Loucy (cell line): ENCODE measurements around the gene FAM98C.

Source experiments
- H2AFZ ChIP-seq: fragments of 200-600 bp; sonication (generic); 2 replicates; pipeline ENCODE4 v1.6.0; 2016; ENCODE audit warnings: antibody characterized with exemption, mild to moderate bottlenecking, low read length, moderate library complexity
- H3F3A ChIP-seq: fragments of 200-600 bp; 2 replicates; pipeline ENCODE4 v1.6.0; 2016; ENCODE audit warnings: antibody characterized with exemption, low read depth, mild to moderate bottlenecking
- H3K27me3 ChIP-seq: fragments of 200-600 bp; sonication (generic); 2 replicates; pipeline ENCODE4 v1.6.1; 2014; ENCODE audit warnings: low read length, mild to moderate bottlenecking; ENCODE audit not compliant: insufficient read depth, poor library complexity, severe bottlenecking
- H3K36me3 ChIP-seq: fragments of 200-600 bp; sonication (generic); 2 replicates; pipeline ENCODE4 v1.6.1; 2016; ENCODE audit warnings: low read length; ENCODE audit not compliant: insufficient read depth
- H3K4me1 ChIP-seq: fragments of 200-600 bp; sonication (generic); 2 replicates; pipeline ENCODE4 v1.5.1; 2014; ENCODE audit warnings: low read length, mild to moderate bottlenecking; ENCODE audit not compliant: insufficient read depth, poor library complexity, severe bottlenecking
- H3K4me2 ChIP-seq: fragments of 200-600 bp; sonication (generic); 2 replicates; pipeline ENCODE4 v1.6.0; 2014; ENCODE audit warnings: antibody characterized with exemption, low read length, low read depth, mild to moderate bottlenecking; ENCODE audit not compliant: poor library complexity, severe bottlenecking
- H3K4me3 ChIP-seq: fragments of 200-600 bp; sonication (generic); 2 replicates; pipeline ENCODE4 v1.5.1; 2014; ENCODE audit warnings: low read length, mild to moderate bottlenecking, mixed read lengths; ENCODE audit not compliant: poor library complexity, severe bottlenecking
- H3K79me2 ChIP-seq: fragments of 200-600 bp; sonication (generic); 2 replicates; pipeline ENCODE4 v1.6.1; 2014; ENCODE audit warnings: low read length; ENCODE audit not compliant: insufficient read depth
- H3K9ac ChIP-seq: fragments of 200-600 bp; sonication (generic); 2 replicates; pipeline ENCODE4 v1.6.0; 2014; ENCODE audit warnings: mild to moderate bottlenecking, low read depth, low read length, moderate library complexity; ENCODE audit not compliant: poor library complexity, severe bottlenecking
- H3K9me2 ChIP-seq: fragments of 200-600 bp; sonication (generic); replicated peaks from 2 replicates; pipeline ENCODE4 v1.6.1; 2016; ENCODE audit warnings: low read depth, low read length, mixed read lengths
- H3K9me3 ChIP-seq: fragments of 200-600 bp; sonication (generic); 2 replicates; pipeline ENCODE4 v1.6.1; 2014; ENCODE audit warnings: mild to moderate bottlenecking, antibody characterized with exemption, low read length, low read depth; ENCODE audit not compliant: insufficient read depth
- H4K20me1 ChIP-seq: fragments of 200-600 bp; sonication (generic); 2 replicates; pipeline ENCODE4 v1.6.0; 2014; ENCODE audit warnings: antibody characterized with exemption, low read length, mild to moderate bottlenecking; ENCODE audit not compliant: insufficient read depth, poor library complexity, severe bottlenecking
- EZH2phosphoT487 ChIP-seq: fragments of 200-600 bp; IDR thresholded peaks from 2 replicates; pipeline ENCODE4 v1.6.1; 2018; ENCODE audit warnings: antibody characterized with exemption, mild to moderate bottlenecking, moderate library complexity, borderline replicate concordance
- TF ChIP-seq, protein P1 (sequence below): fragments of 200-600 bp; sonication (generic); conservative IDR thresholded peaks from 2 replicates; pipeline ENCODE4 v1.5.1; 2014; ENCODE audit warnings: mild to moderate bottlenecking, antibody characterized with exemption, low read length

FAM98C gene

DNA sequence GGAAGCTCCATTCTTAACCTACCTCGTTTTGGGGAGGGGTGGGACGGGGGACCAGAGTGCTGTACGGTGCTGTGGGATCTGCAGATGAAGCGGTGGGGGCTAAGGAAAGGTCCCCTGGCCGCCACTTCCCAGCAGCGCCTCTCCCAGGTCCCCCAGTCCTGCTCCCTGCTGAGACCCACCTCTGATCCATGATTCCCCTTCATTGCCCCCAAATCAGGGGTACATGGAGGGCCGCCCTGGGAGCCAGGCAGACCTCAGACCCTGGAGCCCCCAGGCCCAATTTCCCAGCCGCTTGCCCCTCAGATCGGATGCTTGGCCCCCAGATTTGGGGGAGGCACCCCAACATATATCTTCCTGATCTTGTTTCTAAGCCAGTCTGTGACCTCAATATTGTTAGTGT, 3.8 kb upstream of the FAM98C start:
- H3K79me2 ChIP-seq: peaks cover 3% of the 10 kb centered on the region
- H4K20me1 ChIP-seq: no peaks in the 10 kb centered on the region
- H3K27me3 ChIP-seq: no peaks in the 10 kb centered on the region
- H3K4me2 ChIP-seq: no peak overlapping the region
- H2AFZ ChIP-seq: no peak overlapping the region
- H3K36me3 ChIP-seq: no peaks in the 10 kb centered on the region
- no peak for TF ChIP-seq EZH2phosphoT487
- TF ChIP-seq, protein P1, sequence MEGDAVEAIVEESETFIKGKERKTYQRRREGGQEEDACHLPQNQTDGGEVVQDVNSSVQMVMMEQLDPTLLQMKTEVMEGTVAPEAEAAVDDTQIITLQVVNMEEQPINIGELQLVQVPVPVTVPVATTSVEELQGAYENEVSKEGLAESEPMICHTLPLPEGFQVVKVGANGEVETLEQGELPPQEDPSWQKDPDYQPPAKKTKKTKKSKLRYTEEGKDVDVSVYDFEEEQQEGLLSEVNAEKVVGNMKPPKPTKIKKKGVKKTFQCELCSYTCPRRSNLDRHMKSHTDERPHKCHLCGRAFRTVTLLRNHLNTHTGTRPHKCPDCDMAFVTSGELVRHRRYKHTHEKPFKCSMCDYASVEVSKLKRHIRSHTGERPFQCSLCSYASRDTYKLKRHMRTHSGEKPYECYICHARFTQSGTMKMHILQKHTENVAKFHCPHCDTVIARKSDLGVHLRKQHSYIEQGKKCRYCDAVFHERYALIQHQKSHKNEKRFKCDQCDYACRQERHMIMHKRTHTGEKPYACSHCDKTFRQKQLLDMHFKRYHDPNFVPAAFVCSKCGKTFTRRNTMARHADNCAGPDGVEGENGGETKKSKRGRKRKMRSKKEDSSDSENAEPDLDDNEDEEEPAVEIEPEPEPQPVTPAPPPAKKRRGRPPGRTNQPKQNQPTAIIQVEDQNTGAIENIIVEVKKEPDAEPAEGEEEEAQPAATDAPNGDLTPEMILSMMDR: no peak
- peaks cover 7% of the 10 kb centered on the region for H3K4me1 ChIP-seq
- no peak overlapping the region for H3K9ac ChIP-seq
- H3K4me3 ChIP-seq: no peak overlapping the region
- no peaks in the 10 kb centered on the region for H3K9me2 ChIP-seq
- H3F3A ChIP-seq: no peaks in the 10 kb centered on the region
- H3K9me3 ChIP-seq: no peaks in the 10 kb centered on the region

DNA sequence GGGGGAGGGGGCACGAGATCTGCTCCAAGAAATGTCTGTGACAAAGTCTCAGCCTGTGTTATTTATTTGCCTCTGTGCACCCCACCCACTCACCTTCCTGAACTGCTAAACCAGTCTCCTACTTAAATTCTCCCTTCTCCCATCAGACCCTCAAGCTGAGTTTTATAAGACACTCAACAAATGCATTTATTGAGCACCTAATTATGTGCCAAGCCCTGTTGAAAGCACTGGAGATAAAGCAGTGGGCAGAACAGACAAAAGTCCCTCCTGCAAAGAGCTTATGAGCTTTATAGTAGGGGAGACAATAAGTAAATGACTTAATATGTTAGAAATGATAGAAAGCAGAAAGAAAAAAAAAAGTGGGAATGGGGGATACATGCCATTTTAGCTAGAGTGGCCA, 3.4 kb upstream of the FAM98C start:
- H3K4me2 ChIP-seq: no peak overlapping the region
- H3K9ac ChIP-seq: no peak overlapping the region
- H3K4me3 ChIP-seq: no peak overlapping the region
- H4K20me1 ChIP-seq: no peaks in the 10 kb centered on the region
- H3F3A ChIP-seq: no peaks in the 10 kb centered on the region
- H3K36me3 ChIP-seq: no peaks in the 10 kb centered on the region
- H3K79me2 ChIP-seq: peaks cover 6% of the 10 kb centered on the region
- no peaks in the 10 kb centered on the region for H3K27me3 ChIP-seq
- H3K4me1 ChIP-seq: peaks cover 12% of the 10 kb centered on the region
- no peaks in the 10 kb centered on the region for H3K9me2 ChIP-seq
- H3K9me3 ChIP-seq: no peaks in the 10 kb centered on the region
- TF ChIP-seq EZH2phosphoT487: no peak
- TF ChIP-seq, protein P1: no peak
- no peak overlapping the region for H2AFZ ChIP-seq

DNA sequence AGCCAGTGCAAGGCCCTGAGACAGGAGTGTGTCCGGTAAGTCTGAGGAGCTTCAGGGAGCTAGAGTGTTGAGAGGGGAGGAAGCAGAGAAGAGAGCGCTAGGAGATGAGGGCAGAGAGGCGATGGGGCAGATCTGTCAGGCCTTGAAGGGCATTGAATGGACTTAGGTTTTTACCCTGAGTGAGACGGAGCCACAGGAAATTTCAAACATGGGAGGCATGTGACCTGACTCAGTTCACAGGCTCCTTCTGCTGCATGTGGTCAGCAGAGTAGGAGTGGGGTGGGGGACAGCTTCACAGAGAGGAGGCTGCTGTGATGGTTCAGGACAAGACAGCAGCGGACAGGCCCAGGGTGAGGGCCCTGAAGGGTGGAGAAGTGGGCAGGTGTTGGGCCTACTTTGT, 2.5 kb upstream of the FAM98C start:
- H3K4me3 ChIP-seq: no peak overlapping the region
- no peaks in the 10 kb centered on the region for H4K20me1 ChIP-seq
- TF ChIP-seq EZH2phosphoT487: no peak
- TF ChIP-seq, protein P1: no peak
- no peak overlapping the region for H2AFZ ChIP-seq
- H3K9me3 ChIP-seq: no peaks in the 10 kb centered on the region
- no peaks in the 10 kb centered on the region for H3F3A ChIP-seq
- no peak overlapping the region for H3K4me2 ChIP-seq
- no peaks in the 10 kb centered on the region for H3K36me3 ChIP-seq
- H3K9ac ChIP-seq: no peak overlapping the region
- H3K27me3 ChIP-seq: no peaks in the 10 kb centered on the region
- peaks cover 13% of the 10 kb centered on the region for H3K4me1 ChIP-seq
- peaks cover 6% of the 10 kb centered on the region for H3K79me2 ChIP-seq
- H3K9me2 ChIP-seq: no peaks in the 10 kb centered on the region
